Nephron (organoid): ENCODE measurements around the gene PLEKHA8.

ENCODE experiments used
- H3K27ac Mint-ChIP-seq, 3 experiments: 2 replicates each; pipeline ENCODE4 v1.8.0; 2020; ENCODE audit warnings: mixed read lengths in 3 of 3, mild to moderate bottlenecking in 2 of 3, moderate library complexity in 1 of 3
- H3K27me3 Mint-ChIP-seq: 2 replicates; pipeline ENCODE4 v1.8.0; 2021; ENCODE audit warnings: low read depth, mild to moderate bottlenecking, moderate library complexity, mixed read lengths
- H3K36me3 Mint-ChIP-seq: 2 replicates; pipeline ENCODE4 v1.8.0; 2020; ENCODE audit warnings: low read depth, mixed read lengths
- H3K4me1 Mint-ChIP-seq: 2 replicates; pipeline ENCODE4 v1.8.0; 2020; ENCODE audit warnings: mixed read lengths
- H3K4me3 Mint-ChIP-seq, 3 experiments: 2 replicates each; pipeline ENCODE4 v1.8.0; 2020; ENCODE audit warnings: mild to moderate bottlenecking in 3 of 3, mixed read lengths in 3 of 3, moderate library complexity in 2 of 3
- H3K9me3 Mint-ChIP-seq: 2 replicates; pipeline ENCODE4 v1.8.0; 2020; ENCODE audit warnings: mixed read lengths
- TF ChIP-seq, protein P1 (sequence below), 3 experiments: fragments of 200-600 bp; sonication (generic); IDR thresholded peaks; one replicate each; pipeline ENCODE4 v1.5.0; 2021; ENCODE audit warnings: antibody characterized with exemption in 3 of 3; ENCODE audit not compliant: unreplicated experiment in 3 of 3

Gene PLEKHA8

DNA sequence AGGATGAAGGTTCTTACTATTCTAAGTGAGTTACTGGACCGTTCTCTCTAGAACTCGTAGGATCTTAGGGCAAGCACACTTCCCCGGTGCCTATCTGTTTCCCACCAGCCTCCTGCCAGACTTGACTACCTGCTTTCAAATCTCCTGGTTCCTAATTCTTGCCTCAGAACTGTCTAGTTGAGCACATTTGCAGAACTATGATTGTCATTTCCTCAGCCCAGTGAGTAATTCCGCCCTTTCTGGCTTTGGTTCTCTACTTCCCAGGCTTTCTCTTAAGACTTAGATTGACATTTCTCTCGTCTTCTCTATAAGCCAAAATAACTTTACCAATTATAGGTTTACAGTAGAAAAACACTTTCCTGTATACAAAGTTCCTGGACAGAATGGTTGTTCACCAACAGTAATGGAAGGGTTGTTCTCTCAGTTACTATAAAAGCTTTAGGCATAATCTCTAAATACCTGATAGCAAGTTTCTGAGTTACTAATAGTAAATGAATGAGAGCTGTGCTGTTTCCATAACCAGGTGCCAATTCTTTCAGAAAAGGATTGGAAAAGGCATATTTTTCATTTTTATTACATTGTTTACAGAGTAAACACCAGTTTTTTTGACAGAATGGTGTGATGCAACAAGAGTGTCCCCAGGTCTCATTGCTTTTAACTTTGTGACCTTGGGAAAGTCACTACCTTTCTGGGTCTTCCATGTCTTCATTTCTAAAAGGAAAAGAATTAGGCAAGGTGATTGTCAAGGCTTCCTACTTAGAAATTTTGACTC lies 41.1 kb downstream of the PLEKHA8 start:
- Mint-ChIP-seq H3K9me3 (no peaks in the 10 kb centered on the region), H3K27ac (no peak overlapping the region), H3K4me1 (peaks cover 11% of the 10 kb centered on the region), H3K27me3 (no peaks in the 10 kb centered on the region), H3K4me3 (no peak overlapping the region), H3K36me3 (peaks cover 51% of the 10 kb centered on the region)
- TF ChIP-seq, protein P1, sequence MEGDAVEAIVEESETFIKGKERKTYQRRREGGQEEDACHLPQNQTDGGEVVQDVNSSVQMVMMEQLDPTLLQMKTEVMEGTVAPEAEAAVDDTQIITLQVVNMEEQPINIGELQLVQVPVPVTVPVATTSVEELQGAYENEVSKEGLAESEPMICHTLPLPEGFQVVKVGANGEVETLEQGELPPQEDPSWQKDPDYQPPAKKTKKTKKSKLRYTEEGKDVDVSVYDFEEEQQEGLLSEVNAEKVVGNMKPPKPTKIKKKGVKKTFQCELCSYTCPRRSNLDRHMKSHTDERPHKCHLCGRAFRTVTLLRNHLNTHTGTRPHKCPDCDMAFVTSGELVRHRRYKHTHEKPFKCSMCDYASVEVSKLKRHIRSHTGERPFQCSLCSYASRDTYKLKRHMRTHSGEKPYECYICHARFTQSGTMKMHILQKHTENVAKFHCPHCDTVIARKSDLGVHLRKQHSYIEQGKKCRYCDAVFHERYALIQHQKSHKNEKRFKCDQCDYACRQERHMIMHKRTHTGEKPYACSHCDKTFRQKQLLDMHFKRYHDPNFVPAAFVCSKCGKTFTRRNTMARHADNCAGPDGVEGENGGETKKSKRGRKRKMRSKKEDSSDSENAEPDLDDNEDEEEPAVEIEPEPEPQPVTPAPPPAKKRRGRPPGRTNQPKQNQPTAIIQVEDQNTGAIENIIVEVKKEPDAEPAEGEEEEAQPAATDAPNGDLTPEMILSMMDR (IDR thresholded peaks at IDR 0.05; ENCODE audit: unreplicated experiment in 3 of 3) = no peak

DNA sequence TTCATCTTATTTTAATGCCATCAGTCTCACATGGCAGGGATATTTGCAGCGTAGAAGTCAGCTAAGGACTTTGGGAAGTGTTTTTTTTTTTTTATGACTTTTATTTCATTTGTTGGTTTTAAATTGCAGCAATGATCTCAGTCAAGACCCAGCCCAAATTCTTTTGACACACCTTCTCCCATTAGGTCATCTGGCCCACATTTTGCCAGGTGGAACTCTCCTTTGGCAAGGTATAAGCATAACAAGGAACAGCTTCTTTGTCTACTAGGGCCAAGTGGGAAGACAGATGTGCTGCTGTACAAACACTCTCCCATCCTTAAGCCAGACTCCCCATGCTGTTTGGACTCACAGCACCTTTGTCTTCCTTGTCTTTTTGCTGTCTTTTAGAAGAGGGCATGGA lies 41.8 kb downstream of the PLEKHA8 start:
- Mint-ChIP-seq H3K27me3 (no peaks in the 10 kb centered on the region), H3K4me3 (no peak overlapping the region), H3K36me3 (peaks cover 44% of the 10 kb centered on the region), H3K4me1 (peaks cover 11% of the 10 kb centered on the region), H3K9me3 (no peaks in the 10 kb centered on the region), H3K27ac (no peak overlapping the region)
- TF ChIP-seq, protein P1 (IDR thresholded peaks at IDR 0.05; ENCODE audit: unreplicated experiment in 3 of 3) = no peak

DNA sequence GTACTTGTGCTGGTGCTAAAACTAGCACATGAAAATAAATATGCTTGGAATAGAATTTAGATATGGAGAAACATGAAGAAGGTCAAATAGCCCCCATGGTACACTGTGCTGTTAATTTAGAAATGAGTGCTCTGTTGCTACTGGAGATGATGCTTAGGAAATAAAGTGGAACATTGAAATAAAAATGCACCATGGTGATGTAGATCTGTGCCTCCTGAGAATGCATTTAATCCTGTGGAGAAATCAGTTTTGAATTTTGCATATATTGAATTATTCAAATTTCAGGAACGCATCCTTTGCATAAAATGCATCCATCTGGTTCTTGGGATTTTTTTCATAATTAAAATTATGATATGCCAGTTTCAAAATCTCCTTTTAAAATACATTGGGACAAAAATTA lies 44.5 kb downstream of the PLEKHA8 start:
- no peak overlapping the region for H3K4me3 Mint-ChIP-seq
- H3K4me1 Mint-ChIP-seq = peaks cover 11% of the 10 kb centered on the region
- H3K36me3 Mint-ChIP-seq = peaks cover 27% of the 10 kb centered on the region
- no peaks in the 10 kb centered on the region for H3K9me3 Mint-ChIP-seq
- no peaks in the 10 kb centered on the region for H3K27me3 Mint-ChIP-seq
- TF ChIP-seq, protein P1 (IDR thresholded peaks at IDR 0.05; ENCODE audit: unreplicated experiment in 3 of 3) = no peak
- H3K27ac Mint-ChIP-seq = no peak overlapping the region

DNA sequence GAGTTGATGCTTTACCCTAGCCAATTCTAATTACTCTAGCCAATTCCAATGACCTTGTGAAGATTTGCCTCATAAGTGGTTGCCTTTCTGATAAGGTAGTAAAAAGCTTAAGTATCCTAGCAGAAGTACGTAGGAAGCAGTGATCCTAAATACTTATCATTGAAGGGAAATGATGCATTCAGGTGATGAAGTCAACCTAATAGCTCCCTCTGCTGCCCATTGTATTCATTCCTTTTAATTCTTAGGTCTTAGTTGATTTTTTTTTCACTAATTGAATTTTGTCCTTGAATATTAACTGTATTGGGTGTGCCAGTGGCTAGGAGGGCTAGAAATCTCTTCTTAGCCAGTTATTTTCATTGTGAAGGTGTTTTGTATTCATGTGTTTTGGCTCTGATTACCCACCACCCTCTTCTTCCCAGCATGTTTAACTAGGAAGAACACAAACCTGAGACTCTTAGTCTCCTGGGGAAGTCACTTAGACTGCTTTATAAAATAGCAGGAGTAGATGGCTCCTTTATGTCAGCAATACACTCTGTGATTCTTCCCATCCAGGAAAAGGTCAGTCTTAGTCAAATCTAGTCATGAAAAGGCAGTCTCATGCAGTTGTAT lies 46.3 kb downstream of the PLEKHA8 start:
- Mint-ChIP-seq H3K4me1 (peaks cover 11% of the 10 kb centered on the region), H3K9me3 (no peaks in the 10 kb centered on the region), H3K27me3 (no peaks in the 10 kb centered on the region), H3K27ac (no peak overlapping the region), H3K4me3 (no peak overlapping the region), H3K36me3 (peaks cover 34% of the 10 kb centered on the region)
- TF ChIP-seq, protein P1 (IDR thresholded peaks at IDR 0.05; ENCODE audit: unreplicated experiment in 3 of 3) = peak; percentile 44 to 49 (median 49)

DNA sequence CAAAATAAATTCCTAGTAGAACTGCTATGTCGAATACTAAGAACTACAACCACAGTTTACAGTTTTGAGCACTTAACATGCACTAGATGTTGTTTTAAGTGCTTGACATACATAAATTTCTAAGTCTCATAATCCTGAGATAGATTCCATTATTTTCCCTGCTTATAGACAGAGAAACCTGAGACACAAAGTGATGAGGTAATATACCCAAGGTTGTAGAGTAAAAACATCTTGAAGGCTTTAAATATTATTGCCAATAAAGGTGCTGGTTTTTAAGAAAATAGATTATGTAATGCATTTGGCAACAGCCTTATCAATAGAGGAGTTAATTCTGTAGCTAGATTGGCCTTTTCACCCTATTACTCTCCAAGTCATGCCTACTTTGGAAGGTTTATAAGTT lies 48.2 kb downstream of the PLEKHA8 start:
- peaks cover 11% of the 10 kb centered on the region for H3K4me1 Mint-ChIP-seq
- H3K4me3 Mint-ChIP-seq = no peak overlapping the region
- H3K27ac Mint-ChIP-seq = no peak overlapping the region
- H3K36me3 Mint-ChIP-seq = peaks cover 39% of the 10 kb centered on the region
- H3K27me3 Mint-ChIP-seq = no peaks in the 10 kb centered on the region
- TF ChIP-seq, protein P1 (IDR thresholded peaks at IDR 0.05; ENCODE audit: unreplicated experiment in 3 of 3) = no peak
- H3K9me3 Mint-ChIP-seq = no peaks in the 10 kb centered on the region

DNA sequence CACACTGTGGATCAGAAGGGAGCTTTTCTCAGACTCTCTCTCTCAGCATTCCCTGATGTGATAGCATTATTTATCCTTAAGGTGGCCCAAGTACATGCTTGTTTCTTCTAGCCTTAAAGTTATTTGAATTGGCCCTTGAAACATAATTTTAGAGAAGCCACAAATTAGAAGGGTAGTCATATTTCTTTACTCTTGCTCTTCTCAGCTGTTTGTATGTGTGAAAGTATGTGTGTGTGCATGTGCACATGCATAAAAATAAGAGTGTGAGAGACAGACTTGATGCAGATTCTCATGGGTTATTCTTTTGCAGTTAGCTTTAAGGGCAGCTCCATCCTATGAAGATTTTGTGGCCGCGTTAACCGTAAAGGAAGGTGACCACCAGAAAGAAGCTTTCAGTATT lies 50.1 kb downstream of the PLEKHA8 start:
- no peak overlapping the region for H3K27ac Mint-ChIP-seq
- peaks cover 36% of the 10 kb centered on the region for H3K36me3 Mint-ChIP-seq
- H3K4me1 Mint-ChIP-seq = peaks cover under 1% of the 10 kb centered on the region
- no peak overlapping the region for H3K4me3 Mint-ChIP-seq
- TF ChIP-seq, protein P1 (IDR thresholded peaks at IDR 0.05; ENCODE audit: unreplicated experiment in 3 of 3) = no peak
- H3K9me3 Mint-ChIP-seq = no peaks in the 10 kb centered on the region
- H3K27me3 Mint-ChIP-seq = no peaks in the 10 kb centered on the region
